GM10266 (cell line): ENCODE data around the gene ZNF587B.
"Not testable (repeated sequence)": the region's sequence is repeated elsewhere in the genome, so short reads cannot be mapped to it uniquely, and the experiment has no call there.

Experiments
- DNase-seq: peaks from one replicate; pipeline ENCODE4 v3.0.0; 2012; ENCODE audit errors: extremely low spot score
- TF ChIP-seq, protein P1 (sequence below): IDR thresholded peaks from 2 replicates; pipeline ENCODE4 v1.5.1; 2012; ENCODE audit warnings: mild to moderate bottlenecking, low read depth; ENCODE audit not compliant: control insufficient read depth, insufficient read depth; ENCODE audit errors: missing control alignments

Gene ZNF587B

DNA sequence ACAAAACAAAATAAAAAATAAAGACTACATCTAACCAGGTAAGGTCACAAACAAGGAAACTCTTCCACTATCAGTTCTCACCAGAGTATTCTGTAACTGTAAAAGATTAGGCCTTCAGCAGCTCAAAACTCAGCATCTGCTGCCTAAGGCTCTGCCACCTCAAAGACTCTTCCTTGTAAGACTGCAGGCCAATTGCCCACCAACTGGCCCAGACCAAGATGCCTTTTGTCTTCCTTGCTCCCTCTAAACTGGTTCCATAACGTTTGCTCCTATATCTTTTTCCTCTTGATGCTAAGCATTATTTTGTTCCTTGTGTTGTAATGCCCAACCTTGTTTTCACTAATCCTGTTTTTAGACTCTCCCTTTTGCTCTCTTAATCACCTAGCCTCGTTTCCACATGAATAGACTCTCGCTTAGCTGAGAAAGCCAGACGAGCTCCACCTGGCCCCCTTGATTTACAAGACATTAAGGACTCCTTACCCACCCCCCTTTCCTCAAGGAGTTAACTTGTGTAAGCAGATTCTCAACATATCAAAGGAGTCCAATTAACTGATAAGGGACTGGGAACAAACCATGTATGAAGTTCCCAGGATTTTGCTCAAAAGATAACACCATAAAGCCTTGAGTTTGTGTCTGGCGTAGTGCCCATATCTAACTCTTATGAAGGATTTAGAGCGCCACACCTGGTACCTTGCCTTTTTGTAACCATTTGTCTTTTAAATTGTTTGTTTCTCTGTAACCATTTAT lies 57.3 kb downstream of the ZNF587B start:
- DNase-seq = no peak
- TF ChIP-seq, protein P1, sequence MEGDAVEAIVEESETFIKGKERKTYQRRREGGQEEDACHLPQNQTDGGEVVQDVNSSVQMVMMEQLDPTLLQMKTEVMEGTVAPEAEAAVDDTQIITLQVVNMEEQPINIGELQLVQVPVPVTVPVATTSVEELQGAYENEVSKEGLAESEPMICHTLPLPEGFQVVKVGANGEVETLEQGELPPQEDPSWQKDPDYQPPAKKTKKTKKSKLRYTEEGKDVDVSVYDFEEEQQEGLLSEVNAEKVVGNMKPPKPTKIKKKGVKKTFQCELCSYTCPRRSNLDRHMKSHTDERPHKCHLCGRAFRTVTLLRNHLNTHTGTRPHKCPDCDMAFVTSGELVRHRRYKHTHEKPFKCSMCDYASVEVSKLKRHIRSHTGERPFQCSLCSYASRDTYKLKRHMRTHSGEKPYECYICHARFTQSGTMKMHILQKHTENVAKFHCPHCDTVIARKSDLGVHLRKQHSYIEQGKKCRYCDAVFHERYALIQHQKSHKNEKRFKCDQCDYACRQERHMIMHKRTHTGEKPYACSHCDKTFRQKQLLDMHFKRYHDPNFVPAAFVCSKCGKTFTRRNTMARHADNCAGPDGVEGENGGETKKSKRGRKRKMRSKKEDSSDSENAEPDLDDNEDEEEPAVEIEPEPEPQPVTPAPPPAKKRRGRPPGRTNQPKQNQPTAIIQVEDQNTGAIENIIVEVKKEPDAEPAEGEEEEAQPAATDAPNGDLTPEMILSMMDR = no peak

GRCh38 chr19:57888107-57888559 lies 58.0 kb downstream of the ZNF587B start:
- DNase-seq = no peak
- TF ChIP-seq, protein P1 = no peak

DNA sequence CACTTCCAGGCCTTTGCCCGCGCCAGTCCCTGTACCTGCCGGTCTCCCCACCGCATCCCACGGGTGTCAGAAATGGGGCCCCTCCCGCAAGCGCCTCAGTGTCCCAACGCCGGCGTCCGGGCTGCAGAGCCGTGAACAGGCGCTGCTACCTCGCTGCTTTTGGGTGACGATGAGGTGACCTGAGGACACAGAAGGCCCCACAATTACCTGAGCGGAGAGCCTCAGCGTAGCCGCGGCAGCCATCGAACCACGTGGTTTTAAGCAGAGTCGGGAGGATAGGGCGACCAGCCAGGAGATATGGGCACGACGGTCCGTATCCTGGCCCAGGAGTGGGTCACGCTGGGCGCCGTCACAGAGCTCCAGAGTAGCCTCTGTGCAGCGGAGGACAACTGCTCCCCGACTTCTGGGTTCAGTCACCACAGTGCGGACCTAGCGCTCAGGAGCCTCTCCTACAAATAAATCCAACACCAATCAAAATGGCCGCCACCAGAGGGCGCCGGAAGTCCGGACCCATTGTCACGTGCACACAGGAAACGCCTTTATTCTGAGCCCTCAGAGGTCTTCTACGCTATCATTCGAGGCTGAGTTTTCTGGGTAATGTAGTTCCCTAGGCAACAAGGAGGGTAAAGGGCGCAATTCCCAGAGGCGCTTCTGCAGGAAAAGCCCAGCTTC lies 58.6 kb downstream of the ZNF587B start, which contains the start of gene ZNF814:
TSS of gene ZNF814 (minus strand) at position 478 of the 672 bp plus-strand sequence. CDS start at position 243, 235 bp downstream.
- DNase-seq = peak; percentile 53
- TF ChIP-seq, protein P1 = peak; percentile 34

GRCh38 chr19:57890706-57891105 lies 60.6 kb downstream of the ZNF587B start:
- DNase-seq = not testable (repeated sequence)
